Right lung (tissue), 5 donors: ENCODE measurements around the gene SPRED3. TPM values are rescaled to one million over a fixed set of nuclear protein-coding genes. Genes with fewer than 3 reads are reported as not detected.
"Not testable (repeated sequence)": the region's sequence is repeated elsewhere in the genome, so short reads cannot be mapped to it uniquely, and the experiment has no call there.

ENCODE experiments used
- DNase-seq, 2 donors: peaks; one replicate each; pipeline ENCODE4 v3.0.0-alpha.2; 2013
- polyA plus RNA-seq, 5 donors: library from polyadenylated mRNA; unstranded; fragments of 120-200 nt; gene quantifications; one replicate each; pipeline versions ENCODE4 v1.2.1 to v1.2.3, GENCODE V29; 2013; ENCODE audit warnings: inconsistent platforms in 1 of 5, low replicate concordance in 1 of 5; ENCODE audit not compliant: insufficient read length in 5 of 5, insufficient read depth in 1 of 5

SPRED3 gene
- polyA plus RNA-seq, 5 donors: 0.19 to 0.67 (median 0.41) TPM

DNA sequence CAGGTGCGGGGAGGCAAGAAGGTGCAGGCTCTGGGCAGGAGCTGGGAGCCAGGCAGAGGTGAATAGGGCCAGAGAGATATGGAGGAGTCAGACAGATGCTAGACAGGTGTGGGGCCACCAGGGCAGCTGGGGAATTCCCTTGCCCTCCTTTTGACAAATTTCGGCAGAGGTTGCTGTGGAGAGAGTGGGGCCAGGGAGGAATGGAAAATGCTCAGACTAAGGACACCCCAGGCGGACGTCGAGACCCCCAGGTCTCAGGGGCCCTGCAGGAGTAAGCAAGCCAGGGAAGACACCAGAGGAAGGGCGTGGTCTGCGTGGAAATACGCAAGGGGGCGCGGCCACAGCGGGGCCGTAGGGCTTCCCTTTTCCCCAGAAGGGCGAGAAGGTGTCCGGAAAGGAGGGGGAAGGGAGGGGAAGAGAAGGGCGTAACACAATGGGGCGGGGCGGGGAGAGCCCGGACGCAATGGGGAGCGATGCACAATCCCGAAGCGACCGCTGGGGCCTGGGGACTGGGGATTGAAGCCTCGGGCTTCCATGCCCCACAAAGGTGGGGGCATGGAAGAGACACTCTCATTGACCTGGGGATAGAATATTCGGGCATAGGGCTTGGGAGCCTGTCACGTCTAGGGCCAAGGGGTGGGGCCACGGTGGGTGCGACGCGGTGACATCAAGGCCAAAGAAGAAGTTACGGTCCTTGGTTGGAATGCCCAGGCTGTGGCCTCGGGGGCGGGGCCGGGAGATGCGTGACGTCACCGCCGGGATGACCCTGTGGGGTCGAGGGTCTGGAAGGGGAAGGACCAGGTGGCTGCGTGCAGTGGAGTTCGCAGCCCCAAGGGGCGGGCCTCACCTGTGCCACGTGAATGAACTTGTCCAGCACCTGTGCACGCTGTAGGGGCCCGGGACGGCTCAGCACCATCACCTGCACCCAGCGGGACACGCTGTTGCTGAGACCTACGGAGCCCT is 29.3 kb downstream of the SPRED3 start:
- DNase-seq: no peak

DNA sequence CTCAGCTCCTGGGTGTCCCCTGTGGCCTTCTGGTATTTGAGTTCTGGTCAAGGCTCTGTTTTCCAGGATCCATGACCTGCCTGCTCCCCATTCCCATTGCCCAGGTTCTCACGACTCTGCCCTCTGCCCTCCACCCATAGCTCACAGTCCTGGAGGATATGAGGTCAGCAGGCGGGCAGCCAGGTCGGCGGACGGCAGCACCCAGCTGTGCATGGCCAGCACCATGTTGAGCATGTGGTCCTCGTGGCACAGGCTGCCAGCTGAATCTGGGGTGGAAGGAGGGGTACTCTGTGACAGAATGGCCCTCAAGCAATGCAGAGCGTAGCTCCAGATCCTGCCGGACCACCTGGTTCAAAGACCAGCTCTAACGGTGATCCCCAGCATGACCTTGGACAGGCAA is 32.4 kb downstream of the SPRED3 start:
- DNase-seq: no peak

DNA sequence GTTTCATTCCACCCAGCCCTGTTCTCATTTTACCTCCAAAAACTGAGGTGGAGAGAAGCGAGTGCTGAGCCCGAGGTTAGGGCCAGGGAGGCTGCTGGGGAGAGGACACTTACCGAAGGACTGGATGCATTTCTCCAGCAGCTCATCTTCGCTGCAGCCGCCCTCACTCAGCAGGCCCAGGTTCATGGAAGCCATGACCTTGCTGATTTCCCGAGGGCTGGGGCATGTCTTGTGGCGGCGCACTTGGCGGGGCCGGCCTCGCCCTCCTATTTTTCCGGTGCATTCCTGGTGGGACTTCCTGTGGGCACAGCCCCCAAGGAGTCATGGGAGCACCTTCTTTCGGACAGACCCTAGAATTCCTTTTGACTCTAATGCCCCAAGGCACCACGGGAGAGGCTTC is 33.4 kb downstream of the SPRED3 start:
- DNase-seq: no peak

DNA sequence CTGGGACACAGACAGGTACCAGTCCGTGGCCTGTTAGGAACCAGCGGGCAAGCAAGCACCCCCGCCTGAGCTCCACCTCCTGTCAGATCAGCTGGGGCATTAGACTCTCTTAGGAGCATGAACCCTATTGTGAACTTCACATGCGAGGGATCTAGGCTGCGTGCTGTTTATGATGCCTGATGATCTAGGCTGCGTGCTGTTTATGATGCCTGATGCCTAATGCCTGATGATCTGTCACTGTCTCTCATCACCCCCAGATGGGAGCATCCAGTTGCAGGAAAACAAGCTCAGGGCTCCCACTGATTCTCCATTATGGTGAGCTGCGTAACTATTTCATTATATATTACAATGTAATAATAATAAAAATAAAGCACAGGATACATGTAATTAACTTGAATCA is 33.9 kb downstream of the SPRED3 start:
- DNase-seq: no peak

DNA sequence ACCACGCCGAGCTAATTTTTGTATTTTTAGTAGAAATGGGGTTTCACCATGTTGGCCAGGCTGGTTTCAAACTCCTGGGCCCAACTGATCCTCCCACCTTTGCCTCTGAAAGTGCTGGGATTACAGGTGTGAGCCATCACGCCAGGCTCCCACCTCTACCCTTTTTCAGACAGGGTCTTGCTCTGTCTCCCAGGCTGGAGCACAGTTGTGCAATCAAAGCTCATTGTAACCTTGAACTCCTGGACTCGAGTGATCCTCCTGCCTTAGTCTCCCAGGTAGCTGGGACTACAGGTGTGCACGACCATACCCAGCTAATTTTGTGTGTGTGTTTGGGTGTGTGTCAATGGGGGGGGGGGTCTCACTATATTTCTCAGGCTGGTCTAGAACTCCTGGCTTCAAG is 35.8 kb downstream of the SPRED3 start:
- no peak for DNase-seq

DNA sequence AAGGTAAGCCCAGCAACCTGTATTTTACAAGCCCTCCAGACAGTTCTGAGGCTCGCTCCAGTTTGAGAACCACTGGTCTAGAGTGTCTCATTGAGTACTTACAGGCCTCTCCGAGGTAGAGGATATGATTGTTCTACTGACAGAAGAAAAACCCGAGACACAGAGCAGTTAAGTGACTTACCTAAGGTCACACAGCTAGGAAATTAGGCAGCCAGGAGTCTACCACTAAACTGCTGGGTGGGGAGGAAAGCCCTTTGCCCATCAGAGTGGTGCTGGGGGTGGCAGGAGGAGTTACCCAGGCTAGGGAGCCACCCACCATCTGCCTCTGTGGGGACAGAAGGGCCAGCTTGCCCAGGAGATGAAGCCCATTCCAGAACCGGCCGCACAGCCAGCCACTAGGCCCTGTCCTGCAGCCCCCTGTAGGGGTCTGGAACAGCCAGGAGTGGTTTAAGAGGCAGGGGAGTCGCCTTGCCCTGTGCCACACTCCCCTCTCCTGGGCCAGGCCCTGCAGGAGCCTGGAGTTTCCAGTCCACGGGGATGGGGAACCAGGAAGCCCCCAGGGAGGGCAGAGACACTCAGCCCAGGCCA is 36.8 kb downstream of the SPRED3 start:
- no peak for DNase-seq

DNA sequence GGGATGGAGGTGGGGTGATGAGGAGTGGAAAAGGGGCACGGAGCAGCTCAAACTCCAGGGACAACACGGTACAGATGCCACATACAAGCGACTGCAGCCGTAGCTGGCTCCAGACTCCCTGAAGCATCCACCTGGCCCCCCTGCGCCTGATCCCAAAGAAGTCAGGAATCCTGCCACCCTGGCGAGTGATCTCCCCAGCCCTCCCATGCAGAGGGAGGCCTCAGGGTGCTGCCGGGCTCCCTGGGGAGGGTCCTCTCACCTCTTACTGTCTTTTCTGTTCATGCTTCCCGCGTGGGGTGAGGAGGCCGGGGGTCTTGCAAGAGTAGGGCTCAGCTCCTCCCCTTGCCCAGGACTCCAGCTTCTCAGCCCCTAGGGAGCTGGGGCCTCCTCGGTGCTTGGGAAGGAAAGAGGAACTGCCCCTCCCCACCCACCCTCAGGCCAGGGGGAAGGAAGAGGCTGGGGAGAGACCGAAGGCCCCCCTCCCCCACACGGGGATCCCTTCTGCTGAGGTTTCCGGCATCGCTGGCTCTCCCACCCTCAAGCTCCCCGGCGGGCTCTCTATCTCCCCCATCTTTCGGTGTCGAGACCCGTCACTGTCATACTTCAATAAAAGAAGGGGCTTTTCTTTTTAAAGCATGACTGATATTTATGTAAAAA is 37.4 kb downstream of the SPRED3 start, which contains the start of gene RASGRP4:
Gene RASGRP4 (minus strand): TSS at position 410 of the 657 bp plus-strand sequence. CDS start 128 bp downstream, at position 282.
- no peak for DNase-seq

DNA sequence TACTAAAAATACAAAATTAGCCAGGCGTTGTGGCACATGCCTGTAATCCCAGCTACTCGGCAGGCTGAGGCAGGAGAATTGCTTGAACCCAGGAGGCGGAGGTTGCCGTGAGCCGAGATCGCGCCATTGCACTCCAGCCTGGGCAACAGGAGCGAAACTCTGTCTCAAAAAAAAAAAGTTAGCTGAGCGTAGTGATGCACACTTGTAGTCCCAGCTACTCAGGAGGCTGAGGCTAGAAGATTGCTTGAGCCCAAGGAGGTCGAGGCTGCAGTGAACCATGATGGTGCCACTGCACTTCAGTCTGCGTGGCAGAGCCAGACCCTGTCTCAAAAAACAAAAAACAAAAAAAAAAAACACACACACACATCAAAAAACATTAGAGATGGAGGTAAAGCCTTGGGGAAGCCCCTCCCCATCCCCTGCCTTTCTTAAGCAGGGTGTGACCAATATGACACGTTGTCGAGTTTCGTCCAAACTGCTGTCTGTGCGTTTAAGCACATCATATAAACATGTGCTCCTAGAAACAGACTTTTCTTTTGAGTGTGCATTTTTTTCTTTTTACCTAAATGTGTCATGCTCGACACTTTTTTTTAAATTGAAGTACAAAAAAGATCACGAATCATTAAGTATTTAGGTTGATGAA is 38.7 kb downstream of the SPRED3 start:
- not testable (repeated sequence) for DNase-seq

DNA sequence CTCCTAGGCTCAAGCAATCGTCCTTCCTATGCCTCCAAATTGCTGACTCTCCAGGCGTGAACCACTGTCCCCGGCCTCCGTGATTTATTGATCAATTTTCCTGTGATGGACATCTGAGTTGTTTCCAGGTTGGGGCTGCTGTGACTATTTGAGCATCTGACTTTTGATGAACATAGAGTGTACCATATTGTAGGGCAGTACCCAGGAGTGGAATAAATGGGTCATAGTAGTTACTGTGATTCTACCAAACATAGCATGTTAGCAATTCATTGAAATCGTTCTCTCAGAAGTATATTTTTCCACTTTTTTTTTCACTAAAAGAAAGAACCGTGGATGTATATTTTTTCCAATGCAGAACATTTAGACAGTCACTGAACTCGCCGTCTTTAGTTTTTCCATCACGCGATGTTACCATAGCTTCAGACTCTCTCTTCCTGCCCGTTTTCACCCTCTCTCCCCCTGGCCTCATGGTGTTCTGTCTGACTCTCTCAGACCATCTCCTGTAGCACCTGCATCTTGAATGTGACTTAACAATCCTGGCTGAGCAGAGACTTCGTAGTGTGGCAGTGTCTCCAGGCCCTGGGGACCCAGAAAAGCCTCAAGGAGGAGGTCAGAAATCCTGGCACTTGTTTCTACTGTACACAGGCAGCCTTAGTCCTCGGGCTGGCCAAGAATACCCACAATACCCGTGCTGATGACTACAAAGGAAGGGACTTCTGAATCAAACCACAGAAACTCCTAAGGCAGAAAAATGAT is 40.7 kb downstream of the SPRED3 start:
- DNase-seq: no peak

DNA sequence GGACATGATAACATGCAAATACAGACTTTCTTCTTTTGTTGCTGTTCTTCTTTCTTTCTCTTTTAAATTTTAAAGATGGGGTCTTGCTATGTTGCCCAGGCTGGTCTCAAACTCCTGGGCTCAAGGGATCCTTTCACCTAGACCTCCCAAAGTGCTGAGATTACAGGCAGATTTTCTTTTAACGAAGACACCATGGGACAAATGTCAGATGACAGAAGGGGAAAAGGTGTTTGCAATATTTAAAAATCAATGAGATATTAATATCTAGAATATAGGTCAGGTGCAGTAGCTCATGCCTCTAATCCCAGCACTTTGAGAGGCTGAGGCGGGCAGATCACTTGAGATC is 41.3 kb downstream of the SPRED3 start:
- no peak for DNase-seq

DNA sequence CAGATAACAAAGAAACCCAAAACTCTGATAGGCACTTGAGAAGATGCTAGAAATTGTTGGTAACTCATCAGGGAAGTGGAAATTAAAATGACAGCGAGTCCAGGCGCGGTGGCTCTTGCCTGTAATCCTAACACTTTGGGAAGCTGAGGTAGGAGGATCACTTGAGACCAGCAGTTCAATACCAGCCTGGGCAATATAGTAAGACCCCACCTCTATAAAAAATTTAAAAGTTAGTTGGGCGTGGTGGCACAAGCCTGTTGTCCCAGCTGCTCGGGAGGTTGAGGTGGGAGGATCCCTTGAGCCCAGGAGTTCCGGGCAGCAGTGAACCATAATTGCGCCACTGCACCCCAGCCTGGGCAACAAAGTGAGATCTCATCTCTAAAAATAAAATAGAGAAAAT is 42.4 kb downstream of the SPRED3 start:
- DNase-seq: no peak

DNA sequence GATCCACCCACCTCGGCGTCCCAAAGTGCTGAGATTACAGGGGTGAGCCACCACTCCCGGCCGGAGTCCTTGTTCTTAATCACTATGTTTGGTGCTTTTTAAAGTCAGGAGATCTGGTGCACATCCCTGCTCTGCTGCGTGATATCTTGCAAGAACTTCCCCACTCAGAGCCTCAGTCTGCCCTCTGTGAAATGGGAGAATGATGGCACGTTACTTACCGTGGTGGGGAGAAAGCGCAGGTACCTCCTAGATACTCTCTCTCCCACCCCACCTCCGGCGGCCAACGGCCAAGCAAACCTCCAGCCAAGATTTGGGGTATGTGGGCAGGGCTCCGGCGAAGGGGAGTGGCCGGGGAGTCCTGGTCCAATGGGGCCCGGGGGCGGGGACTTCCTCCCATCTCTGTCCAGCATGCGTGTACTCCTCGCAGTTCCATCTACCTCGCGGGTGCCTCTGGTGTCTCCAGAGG is 44.8 kb downstream of the SPRED3 start, which contains the start of gene RYR1:
Gene RYR1 (plus strand): TSS at position 424 of the 466 bp plus-strand sequence. CDS start 139 bp downstream, outside the sequence.
- no peak for DNase-seq

DNA sequence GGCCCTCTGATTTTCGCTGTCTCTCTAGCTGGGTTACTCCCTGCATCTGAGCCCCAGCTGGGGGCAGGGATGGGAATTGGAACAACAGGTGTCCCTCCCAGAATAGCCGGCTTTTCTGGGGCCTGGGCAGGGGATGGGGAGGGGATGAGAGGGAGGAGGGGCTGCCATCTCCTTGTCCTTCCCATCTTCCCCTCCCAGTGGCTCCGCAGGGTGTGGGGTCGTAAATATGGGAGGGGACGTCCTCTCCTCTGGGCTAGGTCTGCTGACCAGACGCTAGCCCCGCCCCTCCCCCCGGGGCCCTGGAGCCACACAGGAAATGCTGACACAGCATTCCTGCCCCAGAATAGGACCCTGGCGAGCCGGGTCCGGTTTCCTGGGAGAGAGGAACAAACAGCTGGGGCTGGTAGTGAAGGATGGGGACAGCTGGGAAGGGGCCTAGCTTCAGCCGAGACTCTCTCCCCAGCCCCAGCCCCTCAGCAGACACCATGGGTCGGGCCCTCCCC is 46.1 kb downstream of the SPRED3 start:
- DNase-seq: no peak

DNA sequence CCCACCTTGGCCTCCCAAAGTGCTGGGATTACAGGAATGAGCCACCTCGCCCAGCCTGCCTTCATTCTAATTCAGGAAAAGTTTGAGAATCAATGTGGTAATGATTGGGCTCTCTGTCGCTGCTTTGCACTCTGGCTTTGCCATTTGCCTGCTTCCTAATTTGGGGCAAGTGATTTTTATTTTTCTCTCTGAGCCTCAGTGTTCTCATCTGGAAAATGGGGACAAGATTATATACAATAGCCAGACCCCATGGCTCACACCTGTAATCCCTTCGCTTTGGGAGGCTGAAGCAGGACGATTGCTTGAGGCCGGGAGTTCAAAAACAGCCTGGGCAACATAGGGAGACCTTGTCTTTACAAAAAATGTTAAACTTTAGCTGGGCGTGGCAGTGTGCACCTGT is 48.8 kb downstream of the SPRED3 start:
- DNase-seq: no peak

DNA sequence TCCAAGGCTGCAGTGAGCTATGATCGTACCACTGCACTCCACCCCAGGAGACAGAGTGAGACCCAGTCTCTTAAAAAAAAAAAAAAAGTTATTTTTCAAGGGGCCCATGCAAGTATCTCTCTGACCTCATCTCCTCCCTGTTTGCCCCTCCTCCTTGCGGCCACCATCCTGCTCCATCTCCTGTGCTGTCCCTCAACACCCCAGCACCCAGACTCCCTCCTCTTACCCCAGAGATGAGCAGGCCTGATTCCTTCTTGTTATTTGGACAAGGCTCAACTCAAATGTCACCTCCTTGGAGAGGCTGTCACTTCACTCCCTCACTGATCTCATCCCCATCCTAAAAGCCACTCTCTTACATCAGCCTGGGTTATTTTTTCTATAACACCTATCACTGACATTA is 49.4 kb downstream of the SPRED3 start:
- no peak for DNase-seq

DNA sequence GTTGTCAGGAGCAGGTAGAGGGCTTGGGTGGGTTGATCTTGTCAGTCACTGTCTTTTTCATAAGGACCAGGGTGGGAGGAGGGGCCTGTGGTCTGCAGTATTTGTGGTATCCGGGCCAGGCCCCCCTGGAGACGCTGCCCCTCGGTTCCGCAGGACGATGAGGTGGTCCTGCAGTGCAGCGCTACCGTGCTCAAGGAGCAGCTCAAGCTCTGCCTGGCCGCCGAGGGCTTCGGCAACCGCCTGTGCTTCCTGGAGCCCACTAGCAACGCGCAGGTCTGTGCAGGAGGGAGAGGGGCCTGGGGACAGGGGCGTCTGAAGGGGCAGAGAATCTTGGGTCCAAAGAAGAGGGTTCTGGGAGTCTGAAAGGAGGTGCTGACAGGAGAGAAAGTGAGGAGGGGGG is 52.1 kb downstream of the SPRED3 start:
- no peak for DNase-seq

DNA sequence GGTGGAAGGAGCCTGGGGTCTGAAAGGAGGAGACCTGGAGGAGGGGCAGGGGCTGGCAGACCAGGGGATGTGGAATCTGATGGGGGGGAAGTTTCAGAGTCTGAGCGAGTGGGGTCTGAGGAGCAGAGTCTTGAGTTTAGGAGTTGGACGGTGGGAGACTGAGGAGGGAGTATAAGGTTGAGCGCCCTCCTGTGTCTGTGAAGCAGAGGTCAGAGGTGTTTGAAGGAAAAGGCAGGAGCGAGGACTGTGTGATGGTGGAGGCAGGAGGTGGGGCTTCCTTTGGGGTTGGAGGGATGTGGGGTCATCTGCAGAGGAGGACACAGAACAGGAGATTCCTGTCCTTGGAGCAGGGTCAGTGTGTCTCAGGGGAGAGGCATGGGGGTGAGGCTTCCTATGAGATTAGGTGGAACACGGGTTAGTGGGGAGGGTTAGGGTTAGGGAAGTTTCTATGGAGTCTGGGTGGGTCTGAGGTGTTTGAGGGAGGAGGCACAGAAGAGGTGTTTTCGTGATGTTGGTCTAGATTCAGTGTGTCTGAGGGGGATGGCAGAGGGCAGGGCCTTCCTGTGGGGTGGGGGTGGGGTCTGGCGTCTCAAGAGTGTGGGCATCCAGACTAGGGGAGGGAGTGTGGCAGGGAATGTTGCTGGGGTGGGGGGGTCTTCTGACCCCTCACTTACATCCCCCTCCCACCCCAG is 53.3 kb downstream of the SPRED3 start:
- DNase-seq: no peak

DNA sequence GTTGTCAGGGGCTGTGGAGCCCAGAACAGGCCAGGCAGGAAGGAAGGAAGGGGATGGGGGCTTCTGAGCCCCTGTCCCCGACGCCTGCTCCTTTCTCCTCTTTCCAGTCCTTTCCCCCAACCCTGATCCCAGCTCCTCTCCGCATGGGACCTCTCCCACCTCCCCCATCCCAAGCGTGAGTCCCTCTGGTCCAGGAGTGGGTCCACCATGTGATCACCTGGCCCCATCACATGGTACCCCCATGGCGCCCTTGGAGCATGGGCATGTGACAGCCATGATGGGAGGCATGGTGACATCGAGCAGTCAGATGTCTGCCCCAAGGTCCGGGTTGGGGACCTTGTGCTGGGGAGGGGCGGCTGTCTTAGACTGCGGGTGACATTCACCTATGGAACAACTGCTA is 54.2 kb downstream of the SPRED3 start:
- no peak for DNase-seq

DNA sequence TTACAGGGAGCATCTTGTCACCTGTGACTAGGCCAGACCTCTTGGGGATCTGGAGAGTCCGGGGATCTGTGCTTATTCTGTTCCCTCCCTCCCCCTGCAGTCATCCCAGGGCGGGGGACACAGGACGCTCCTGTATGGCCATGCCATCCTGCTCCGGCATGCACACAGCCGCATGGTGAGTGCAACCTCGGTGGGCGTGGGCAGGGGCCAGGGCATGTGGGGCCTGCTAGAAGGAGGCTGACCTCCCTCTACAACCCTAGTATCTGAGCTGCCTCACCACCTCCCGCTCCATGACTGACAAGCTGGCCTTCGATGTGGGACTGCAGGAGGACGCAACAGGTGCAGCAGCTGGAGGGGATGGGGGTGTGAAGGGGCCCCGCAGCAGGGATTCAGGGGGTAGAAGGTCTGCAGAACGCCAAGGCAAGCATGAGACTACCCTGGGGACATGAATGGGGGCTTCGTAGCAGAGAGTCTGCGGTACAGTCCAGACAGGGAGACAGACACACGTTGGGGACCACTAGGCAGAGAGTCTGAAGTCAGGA is 55.0 kb downstream of the SPRED3 start:
- DNase-seq: no peak

DNA sequence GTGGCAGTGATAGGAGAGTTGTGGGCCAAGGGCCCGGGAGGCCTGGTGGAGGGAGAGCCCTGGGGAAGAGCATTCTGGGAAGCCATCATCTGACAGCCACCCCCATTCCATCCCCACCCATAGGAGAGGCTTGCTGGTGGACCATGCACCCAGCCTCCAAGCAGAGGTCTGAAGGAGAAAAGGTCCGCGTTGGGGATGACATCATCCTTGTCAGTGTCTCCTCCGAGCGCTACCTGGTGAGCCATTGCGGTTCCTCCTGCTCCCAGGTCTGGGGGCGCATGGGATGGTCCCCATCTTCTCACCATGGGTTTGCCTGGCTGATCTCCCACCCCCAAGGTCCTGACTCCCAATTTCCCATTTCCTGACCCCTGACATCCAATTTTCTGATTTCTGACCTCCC is 55.5 kb downstream of the SPRED3 start:
- DNase-seq: no peak
